H1 (cell line): ENCODE results near the gene NIPAL3. TPM values are rescaled to one million over a fixed set of nuclear protein-coding genes. Genes with fewer than 3 reads are reported as not detected.

ENCODE experiments used
- CTCF ChIA-PET: fragments of 300-600 bp; sonication (Branson Sonifier 250); formaldehyde crosslinking; loops from one replicate; lab custom pipeline; 2021; ENCODE audit not compliant: partially characterized antibody; lab: Charles Lee
- POLR2A ChIA-PET: fragments of 300-600 bp; sonication (Branson Sonifier 250); formaldehyde crosslinking; loops from one replicate; lab custom pipeline; 2021; ENCODE audit warnings: inconsistent platforms; ENCODE audit not compliant: partially characterized antibody; lab: Charles Lee
- DNase-seq, 2 experiments: peaks; one replicate each; pipeline versions ENCODE4 v3.0.0 to v3.0.0-alpha.2; 2010 to 2022; ENCODE audit warnings: low spot score in 2 of 2, low read depth in 1 of 2, mixed read lengths in 1 of 2
- FAIRE-seq: peaks from 2 replicates; lab custom pipeline; 2011; peaks lifted over from hg19 to GRCh38; lab: Jason Lieb, UNC
- H2AFZ ChIP-seq: 2 replicates; pipeline ENCODE4 v1.8.1; 2012; ENCODE audit warnings: low read length, inconsistent platforms
- H2AK5ac ChIP-seq: 2 replicates; pipeline ENCODE4 v1.6.1; 2013; ENCODE audit warnings: low read depth, low read length
- H2BK120ac ChIP-seq: replicated peaks from 2 replicates; pipeline ENCODE3; 2013; ENCODE audit warnings: low read depth, low read length, inconsistent platforms
- H2BK12ac ChIP-seq: 2 replicates; pipeline ENCODE4 v1.6.1; 2013; ENCODE audit warnings: low read depth, low read length
- H2BK15ac ChIP-seq: 2 replicates; pipeline ENCODE4 v1.6.1; 2013; ENCODE audit warnings: low read length
- H2BK20ac ChIP-seq: 2 replicates; pipeline ENCODE4 v1.6.1; 2013; ENCODE audit warnings: low read length
- H2BK5ac ChIP-seq: 2 replicates; pipeline ENCODE4 v1.6.1; 2013; ENCODE audit warnings: low read depth, low read length
- H3K14ac ChIP-seq: 2 replicates; pipeline ENCODE4 v1.6.1; 2013; ENCODE audit warnings: inconsistent platforms; ENCODE audit not compliant: insufficient read length
- H3K18ac ChIP-seq: 2 replicates; pipeline ENCODE4 v1.6.1; 2013; ENCODE audit warnings: low read length; ENCODE audit errors: extremely low read depth
- H3K23ac ChIP-seq: 2 replicates; pipeline ENCODE4 v1.6.1; 2013; ENCODE audit warnings: inconsistent platforms; ENCODE audit not compliant: insufficient read length
- H3K23me2 ChIP-seq: 2 replicates; pipeline ENCODE4 v1.6.1; 2013; ENCODE audit warnings: low read depth, low read length
- H3K27ac ChIP-seq: 2 replicates; pipeline ENCODE4 v1.6.1; 2011; ENCODE audit warnings: low read depth, low read length, inconsistent platforms
- H3K27me3 ChIP-seq, 4 experiments: replicated peaks in 1 of 4; 1 replicate in 1 of 4; 2 replicates in 3 of 4; pipeline versions ENCODE4 v1.6.1 to v1.8.1; 2011 to 2013; ENCODE audit warnings: low read length in 3 of 4, mild to moderate bottlenecking in 3 of 4, inconsistent platforms in 2 of 4, mixed read lengths in 2 of 4, moderate library complexity in 1 of 4; ENCODE audit not compliant: control insufficient read depth in 3 of 4, insufficient read depth in 3 of 4; ENCODE audit errors: extremely low read depth in 1 of 4
- H3K36me3 ChIP-seq, 4 experiments: 2 replicates each; pipeline versions ENCODE4 v1.6.1 to v1.8.1; 2011 to 2013; ENCODE audit warnings: mild to moderate bottlenecking in 4 of 4, low read length in 3 of 4, moderate library complexity in 2 of 4, control low read depth in 1 of 4, inconsistent platforms in 1 of 4; ENCODE audit not compliant: insufficient read depth in 4 of 4, control insufficient read depth in 2 of 4
- H3K4ac ChIP-seq: replicated peaks from 2 replicates; pipeline ENCODE3; 2013; ENCODE audit warnings: low read length, low read depth, mixed read lengths, inconsistent platforms; ENCODE audit not compliant: insufficient read length
- H3K4me1 ChIP-seq, 4 experiments: replicated peaks in 1 of 4; 1 replicate in 1 of 4; 2 replicates in 3 of 4; pipeline versions ENCODE4 v1.6.1 to v1.8.1; 2011 to 2013; ENCODE audit warnings: low read length in 3 of 4, inconsistent platforms in 2 of 4, mixed read lengths in 1 of 4; ENCODE audit not compliant: insufficient read depth in 4 of 4, control insufficient read depth in 3 of 4
- H3K4me2 ChIP-seq, 2 experiments: 2 replicates each; pipeline versions ENCODE4 v1.6.1 to v1.8.1; 2011 to 2013; ENCODE audit warnings: low read depth in 2 of 2, low read length in 2 of 2, control low read depth in 1 of 2, inconsistent platforms in 1 of 2, mild to moderate bottlenecking in 1 of 2; ENCODE audit not compliant: insufficient read depth in 1 of 2
- H3K4me3 ChIP-seq, 4 experiments: fragments of 200-600, 300-600 bp in 1 of 4; sonication (generic), shearing (Covaris generic), sonication (Bioruptor Twin) in 1 of 4; 2 replicates each; pipeline versions ENCODE4 v1.5.1 to v1.8.1; 2011 to 2016; ENCODE audit warnings: low read length in 4 of 4, low read depth in 3 of 4, control low read depth in 2 of 4, inconsistent platforms in 2 of 4, mild to moderate bottlenecking in 2 of 4, mixed read lengths in 1 of 4, moderate library complexity in 1 of 4; ENCODE audit not compliant: insufficient read depth in 2 of 4; ENCODE audit errors: extremely low read depth in 1 of 4
- H3K56ac ChIP-seq: replicated peaks from 2 replicates; pipeline ENCODE3; 2013; ENCODE audit warnings: low read depth, mild to moderate bottlenecking, mixed read lengths, low read length, inconsistent platforms; ENCODE audit not compliant: insufficient read length
- H3K79me1 ChIP-seq: 2 replicates; pipeline ENCODE4 v1.6.1; 2013; ENCODE audit warnings: low read depth, low read length, control low read depth
- H3K79me2 ChIP-seq, 2 experiments: 2 replicates each; pipeline versions ENCODE4 v1.6.1 to v1.8.1; 2012 to 2013; ENCODE audit warnings: low read length in 2 of 2, mild to moderate bottlenecking in 2 of 2, inconsistent platforms in 1 of 2; ENCODE audit not compliant: insufficient read depth in 2 of 2, control insufficient read depth in 1 of 2
- H3K9ac ChIP-seq, 4 experiments: replicated peaks in 1 of 4; 1 replicate in 1 of 4; 2 replicates in 3 of 4; pipeline versions ENCODE4 v1.6.1 to v1.8.1; 2011 to 2013; ENCODE audit warnings: low read depth in 3 of 4, low read length in 3 of 4, control low read depth in 2 of 4, mild to moderate bottlenecking in 2 of 4, moderate library complexity in 2 of 4, inconsistent platforms in 1 of 4; ENCODE audit errors: extremely low read depth in 1 of 4
- H3K9me3 ChIP-seq, 2 experiments: 2 replicates each; pipeline versions ENCODE4 v1.6.1 to v1.8.1; 2012 to 2013; ENCODE audit warnings: mild to moderate bottlenecking in 2 of 2, moderate library complexity in 2 of 2, control low read depth in 1 of 2, inconsistent platforms in 1 of 2, low read depth in 1 of 2, low read length in 1 of 2, mixed read lengths in 1 of 2; ENCODE audit not compliant: insufficient read depth in 2 of 2
- H4K20me1 ChIP-seq, 2 experiments: replicated peaks in 1 of 2; 2 replicates each; pipeline versions ENCODE3 to v1.8.1; 2011 to 2013; ENCODE audit warnings: inconsistent platforms in 2 of 2, low read length in 2 of 2, mild to moderate bottlenecking in 1 of 2; ENCODE audit not compliant: insufficient read depth in 2 of 2, control insufficient read depth in 1 of 2
- H4K5ac ChIP-seq: 2 replicates; pipeline ENCODE4 v1.6.1; 2013; ENCODE audit warnings: low read length, low read depth, mixed read lengths, inconsistent platforms; ENCODE audit not compliant: insufficient read length
- H4K8ac ChIP-seq: 2 replicates; pipeline ENCODE4 v1.8.0; 2013; ENCODE audit warnings: mild to moderate bottlenecking, moderate library complexity, low read length, inconsistent platforms; ENCODE audit not compliant: insufficient read depth; ENCODE audit errors: extremely low read depth
- H4K91ac ChIP-seq: replicated peaks from 2 replicates; pipeline ENCODE3; 2013; ENCODE audit warnings: low read length, mixed read lengths, inconsistent platforms; ENCODE audit not compliant: insufficient read length
- BACH1 ChIP-seq: IDR thresholded peaks from 2 replicates; pipeline ENCODE4 v1.6.1; 2012; ENCODE audit warnings: low read length, improper control_type of control experiment
- CHD2 ChIP-seq: IDR thresholded peaks from 2 replicates; pipeline ENCODE4 v1.6.1; 2012; ENCODE audit warnings: low read length, improper control_type of control experiment
- NANOG ChIP-seq: IDR thresholded peaks from 2 replicates; pipeline ENCODE4 v1.6.1; 2011; ENCODE audit warnings: low read length, low read depth, mild to moderate bottlenecking, inconsistent platforms; ENCODE audit not compliant: insufficient read depth, poor library complexity, severe bottlenecking
- RAD21 ChIP-seq, 2 experiments: IDR thresholded peaks in 1 of 2; conservative IDR thresholded peaks in 1 of 2; 2 replicates each; pipeline ENCODE4 v1.6.1; 2011; ENCODE audit warnings: low read depth in 2 of 2, low read length in 2 of 2, improper control_type of control experiment in 1 of 2, inconsistent platforms in 1 of 2, mild to moderate bottlenecking in 1 of 2, moderate library complexity in 1 of 2
- RXRA ChIP-seq: IDR thresholded peaks from 2 replicates; pipeline ENCODE4 v1.6.1; 2011; ENCODE audit warnings: low read depth, mild to moderate bottlenecking, low read length, moderate library complexity; ENCODE audit not compliant: insufficient read depth
- WGBS, 2 experiments: shearing (Covaris generic) in 1 of 2; methylation state at CpG; one replicate each; pipeline versions ENCODE4 v1.1.6 to v1.1.7; 2013 to 2015; ENCODE audit warnings: low lambda C conversion rate in 2 of 2, mixed read lengths in 2 of 2, inconsistent platforms in 1 of 2, low coverage in 1 of 2, missing lambda C conversion rate in 1 of 2; ENCODE audit not compliant: insufficient replicate concordance in 2 of 2, insufficient coverage in 1 of 2, insufficient read length in 1 of 2; ENCODE audit errors: extremely low coverage in 1 of 2, missing lambda C conversion rate in 1 of 2; 5-methylcytosine and 5-hydroxymethylcytosine counted together
- polyA plus RNA-seq, 7 experiments: library from polyadenylated mRNA; depleted of rRNA in 3 of 7; stranded (reverse) in 5 of 7; unstranded in 2 of 7; fragments of >200 nt in 5 of 7; fragments of 200-250 nt in 2 of 7; gene quantifications; 1 replicate in 5 of 7; 2 replicates in 1 of 7; 4 replicates in 1 of 7; pipeline versions ENCODE4 v1.2.1 to v1.2.3, GENCODE V29; 2011 to 2013; ENCODE audit warnings: missing spikeins in 2 of 7, mixed read lengths in 2 of 7
- total RNA-seq: library from RNA; stranded (reverse); fragmentation: NEBNext Ultra II Directional; extraction: Animal tissue kit (Norgen Biotek cat#: 25700); gene quantifications from 2 replicates; pipeline ENCODE4 v1.2.1, GENCODE V29; 2021
- TF ChIP-seq, protein P1 (sequence below): IDR thresholded peaks from 2 replicates; pipeline ENCODE4 v1.6.1; 2011; ENCODE audit warnings: low read depth, mild to moderate bottlenecking, low read length; ENCODE audit not compliant: insufficient read depth

The NIPAL3 gene
- total and polyA plus RNA-seq, 2 of the 8 experiments (the other 6 are each of a cell fraction or from before 2014, with no cell fraction given) = 8.8 to 11.0 TPM

DNA sequence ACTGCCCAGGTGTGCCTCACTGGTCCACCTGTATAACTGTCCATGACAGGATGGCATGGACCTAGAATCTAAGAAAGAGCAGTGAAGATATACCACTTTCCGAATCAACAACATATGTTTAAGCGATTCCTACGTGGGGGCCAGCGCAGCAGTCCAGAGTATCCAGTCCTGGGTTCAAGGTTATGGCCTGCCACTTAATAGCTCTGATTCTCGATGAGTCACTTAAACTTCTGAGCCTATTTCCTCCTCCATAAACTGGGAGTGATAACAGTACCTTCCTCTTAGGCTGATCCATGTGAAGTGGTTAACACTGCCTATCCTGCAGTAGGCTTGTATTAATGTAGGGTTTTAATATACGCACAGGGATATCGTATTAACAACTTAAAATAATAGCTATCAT, 4.9 kb upstream of the NIPAL3 start:
- H3K36me3 ChIP-seq = no peaks in the 10 kb centered on the region
- H4K5ac ChIP-seq = no peak overlapping the region
- no peak overlapping the region for H2AK5ac ChIP-seq
- no peak overlapping the region for H3K9ac ChIP-seq
- H3K27ac ChIP-seq = no peak overlapping the region
- DNase-seq = no peak
- ChIA-PET POLR2A (interaction anchor here (1.1 kb wide), 1 partner anchor 260 kb away, joined by 3 read pairs; no protein-coding TSS in a partner anchor), CTCF (interaction anchor here (0.6 to 5.6 kb wide), 5 partner anchors 9 to 211 kb away, joined by 3 to 33 read pairs (median 7); no protein-coding TSS in a partner anchor)
- H2AFZ ChIP-seq = no peak overlapping the region
- no peak overlapping the region for H2BK12ac ChIP-seq
- H3K4me3 ChIP-seq = no peak overlapping the region
- no peak overlapping the region for H3K14ac ChIP-seq
- no peak overlapping the region for H2BK15ac ChIP-seq
- peaks cover 0 to 6% (median under 1%) of the 10 kb centered on the region in 4 experiments; a peak in 3 of 7 replicates for H3K4me1 ChIP-seq
- peaks cover 3% of the 10 kb centered on the region for H3K23me2 ChIP-seq
- H3K79me1 ChIP-seq = no peaks in the 10 kb centered on the region
- no peak overlapping the region for H2BK5ac ChIP-seq
- no peak overlapping the region for H3K23ac ChIP-seq
- H2BK120ac ChIP-seq = no peak overlapping the region
- H4K8ac ChIP-seq = no peak overlapping the region
- no peak overlapping the region for H3K4me2 ChIP-seq
- H3K56ac ChIP-seq = no peak overlapping the region
- 93% methylated on average over 7 of the region's 7 CpGs; no CpG with 5 or more reads in 1 of the 2 experiments for WGBS, 2 experiments
- H3K79me2 ChIP-seq = 0 out of 4 replicates have a peak, but pooled peaks cover 0 to 3% of the 10 kb centered on the region in 2 experiments
- TF ChIP-seq RAD21 (IDR thresholded peaks at IDR 0.05 in 1 of 2, conservative IDR thresholded peaks at IDR 0.05 in 1 of 2; ENCODE audit: low read depth in 2 of 2, low read length in 2 of 2) = no peak
- TF ChIP-seq CHD2 = no peak
- TF ChIP-seq BACH1 = no peak
- TF ChIP-seq, protein P1, sequence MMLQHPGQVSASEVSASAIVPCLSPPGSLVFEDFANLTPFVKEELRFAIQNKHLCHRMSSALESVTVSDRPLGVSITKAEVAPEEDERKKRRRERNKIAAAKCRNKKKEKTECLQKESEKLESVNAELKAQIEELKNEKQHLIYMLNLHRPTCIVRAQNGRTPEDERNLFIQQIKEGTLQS = no peak
- no peak for TF ChIP-seq NANOG
- TF ChIP-seq RXRA = no peak
- no peak for FAIRE-seq
- H4K91ac ChIP-seq = no peak overlapping the region
- no peak overlapping the region for H3K4ac ChIP-seq
- H2BK20ac ChIP-seq = no peak overlapping the region
- no peaks in the 10 kb centered on the region for H4K20me1 ChIP-seq
- H3K9me3 ChIP-seq = no peaks in the 10 kb centered on the region
- no peaks in the 10 kb centered on the region for H3K27me3 ChIP-seq
- H3K18ac ChIP-seq = no peak overlapping the region
